ENCODE data around the gene IL17RA.
"Not testable (repeated sequence)": the region's sequence is repeated elsewhere in the genome, so short reads cannot be mapped to it uniquely, and the experiment has no call there.

The IL17RA gene

DNA sequence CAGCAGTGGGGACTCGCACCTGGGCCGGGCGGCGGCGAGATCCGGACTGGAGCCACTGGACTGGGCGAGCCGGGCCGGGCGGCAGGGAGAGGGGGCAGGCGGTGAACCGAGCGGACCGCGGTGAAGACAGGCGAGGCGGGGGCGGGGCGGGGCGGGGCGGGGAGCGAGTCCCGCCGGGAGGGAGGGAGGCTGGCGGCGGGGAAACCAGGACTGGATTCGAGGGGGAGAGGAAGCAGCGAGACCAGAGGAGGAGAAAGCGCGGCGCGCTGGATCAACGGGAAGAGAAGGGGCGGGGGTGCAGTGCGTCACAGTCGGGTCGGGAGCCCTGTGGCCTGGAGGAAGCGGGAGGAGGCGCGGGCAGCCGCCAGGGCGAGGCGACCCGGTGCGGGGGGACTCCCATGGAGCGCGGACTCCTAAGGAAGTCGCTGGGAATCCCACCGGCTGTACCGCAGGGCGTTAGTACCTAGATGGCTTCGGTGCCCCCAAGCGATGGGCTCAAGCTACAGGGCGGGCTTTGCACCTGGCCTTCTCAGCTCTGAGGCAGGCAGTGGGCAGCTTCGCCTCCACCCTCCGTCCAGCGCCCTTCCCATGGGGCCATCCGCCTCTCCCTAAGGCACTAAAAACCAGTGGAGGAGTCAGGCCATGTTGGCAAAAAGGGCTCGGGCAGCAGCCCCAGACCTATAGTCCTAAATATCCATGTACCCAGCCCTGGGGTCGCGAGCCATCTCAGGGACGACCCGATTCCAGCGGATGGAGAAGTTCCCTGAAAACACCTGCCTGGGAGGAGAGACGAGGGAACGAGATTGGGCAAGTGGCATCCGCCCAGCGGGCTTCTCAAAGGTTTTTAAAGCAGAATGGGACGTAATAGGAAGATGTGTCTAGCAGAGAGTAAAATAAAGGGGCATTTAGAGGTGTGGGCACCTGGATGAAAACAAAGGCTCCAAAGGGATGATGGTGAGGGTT is 36.7 kb downstream of the IL17RA start, which contains the start of gene TMEM121B:
TSS of gene TMEM121B (minus strand) at position 128 of the 963 bp plus-strand sequence. CDS start 233 bp downstream, outside the sequence.
- DNase-seq = no peak

GRCh38 chr22:17130199-17130598 is 45.4 kb downstream of the IL17RA start:
- no peak for DNase-seq

GRCh38 chr22:17131686-17132085 is 46.9 kb downstream of the IL17RA start:
- no peak for DNase-seq

DNA sequence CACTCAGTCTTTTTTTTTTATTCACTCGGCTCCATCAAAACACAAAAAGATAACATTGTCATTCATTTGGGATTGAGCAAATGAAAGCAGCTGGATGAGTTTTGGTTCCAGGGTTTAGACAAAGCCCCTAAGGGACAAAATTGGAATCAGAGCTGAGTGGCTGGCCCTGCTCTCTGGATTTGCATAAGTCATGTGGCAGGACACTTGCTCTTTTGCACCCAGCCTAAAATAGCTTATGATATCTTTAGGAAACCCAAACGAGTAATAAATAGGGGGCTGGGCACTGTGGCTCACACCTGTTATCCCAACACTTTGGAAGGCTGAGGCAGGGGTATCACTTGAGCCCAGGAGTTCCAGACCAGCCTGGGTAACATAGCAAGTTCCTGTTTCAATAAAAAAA is 47.3 kb downstream of the IL17RA start:
- DNase-seq = no peak

DNA sequence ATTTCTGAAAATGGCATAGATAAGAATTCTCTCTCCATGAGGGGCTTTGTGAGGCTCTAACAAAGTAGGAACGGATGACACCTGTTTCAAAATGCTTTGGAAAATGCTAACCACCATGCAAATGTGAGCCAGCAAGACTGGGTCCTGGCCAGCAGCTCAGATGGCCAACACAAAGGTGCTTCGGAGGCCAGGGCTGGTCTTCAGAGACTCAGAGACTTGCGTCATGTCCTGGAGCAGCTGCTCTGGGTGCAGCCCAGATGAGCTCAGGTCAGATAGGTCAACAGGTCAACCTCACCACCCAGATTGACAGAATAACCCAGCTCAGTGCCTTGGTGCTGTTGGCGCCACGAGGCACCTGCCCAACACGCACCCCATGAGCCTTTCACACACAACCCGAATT is 48.3 kb downstream of the IL17RA start:
- no peak for DNase-seq

DNA sequence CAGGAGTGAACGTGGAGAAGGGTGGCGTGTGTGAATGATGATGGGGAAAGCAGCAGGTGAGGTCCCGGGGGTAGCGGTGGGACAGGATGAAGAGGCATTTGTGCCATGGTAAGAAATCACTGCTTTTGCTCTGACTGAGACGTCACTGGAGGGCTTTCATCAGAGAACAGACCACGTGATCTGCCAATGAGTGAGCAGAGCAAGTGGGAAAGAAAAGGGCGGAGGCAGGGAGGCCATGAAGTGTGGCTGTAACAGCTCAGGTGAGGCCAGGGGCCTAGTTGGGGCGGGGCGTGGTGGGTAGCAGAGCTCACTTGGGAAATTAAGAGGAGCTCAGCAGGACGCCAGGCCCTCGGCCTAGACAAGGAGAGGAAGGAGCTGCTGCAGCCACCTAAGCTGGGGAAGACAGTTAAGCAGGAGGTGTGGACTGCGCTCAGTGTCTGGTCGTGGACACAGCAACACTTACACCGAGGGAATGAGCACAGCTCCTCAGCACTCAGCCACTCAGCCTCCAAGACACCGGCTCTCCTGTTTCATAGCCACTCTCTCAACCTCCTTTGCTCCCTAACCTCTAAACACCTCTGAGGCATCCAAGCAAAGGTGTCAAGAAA is 50.5 kb downstream of the IL17RA start:
- no peak for DNase-seq

DNA sequence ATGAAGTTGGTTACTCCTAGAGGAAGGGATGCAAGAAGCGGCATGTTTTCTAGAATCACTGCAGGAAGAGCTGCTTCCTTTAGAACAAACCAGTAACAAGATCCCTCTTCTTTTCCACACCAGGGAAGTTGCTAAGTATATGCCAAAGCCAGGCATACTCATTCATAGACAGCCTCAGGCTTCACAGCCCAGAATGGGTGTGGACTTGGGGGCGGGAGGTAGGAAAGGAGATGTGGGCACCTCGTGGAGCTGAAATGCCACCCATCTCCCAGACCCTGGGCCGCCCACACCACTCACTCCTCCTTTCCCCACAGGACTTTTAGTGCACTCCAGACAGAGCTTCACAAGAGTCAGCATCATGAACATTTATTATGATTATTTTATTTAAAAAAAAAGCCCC is 52.4 kb downstream of the IL17RA start:
- no peak for DNase-seq

DNA sequence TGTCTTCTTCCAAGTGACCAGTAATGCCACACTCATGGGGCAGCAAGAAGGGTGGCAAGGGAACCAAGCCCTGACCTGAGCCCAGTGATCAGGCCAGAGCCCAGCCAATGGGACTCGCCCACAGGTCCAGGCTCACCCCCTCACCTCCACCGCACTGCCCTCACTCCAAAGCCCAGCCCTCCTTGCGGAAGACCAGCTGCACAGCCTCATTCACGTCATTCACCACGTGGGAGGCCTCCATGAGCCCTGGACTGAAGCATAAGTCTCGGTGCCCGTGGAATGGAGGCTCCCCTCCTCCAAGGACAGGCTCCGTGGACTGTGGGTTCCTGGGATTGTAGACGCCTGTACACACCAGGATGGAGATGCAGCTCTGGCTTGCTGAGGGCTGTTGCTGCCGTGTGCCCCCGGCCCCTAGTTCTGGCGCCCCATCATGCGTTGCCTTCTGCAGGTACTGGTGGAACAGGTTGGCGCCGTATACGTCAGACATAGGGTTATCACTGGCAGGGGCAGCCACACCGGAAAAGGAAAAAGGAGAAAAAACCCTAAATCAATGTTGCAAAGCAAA is 53.1 kb downstream of the IL17RA start:
- DNase-seq = no peak

DNA sequence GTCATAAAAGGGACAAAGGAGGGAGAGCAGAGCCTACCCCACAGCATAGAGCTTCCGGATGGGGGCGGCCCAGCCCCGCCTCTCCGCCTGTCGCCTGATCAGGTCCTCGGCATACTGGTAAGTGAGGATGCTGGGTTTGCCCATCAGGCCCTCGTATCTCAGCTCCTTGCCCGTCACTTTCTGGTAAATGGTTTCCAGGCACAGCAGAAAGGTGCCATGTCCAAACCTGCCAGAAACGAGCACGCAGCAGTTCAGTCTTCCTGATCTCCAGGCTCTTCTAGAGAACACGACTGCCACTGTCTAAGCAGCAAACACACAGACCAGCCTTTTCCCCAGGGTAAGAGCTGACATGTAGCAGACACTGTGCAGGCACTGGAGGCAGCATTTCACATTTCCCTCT is 53.7 kb downstream of the IL17RA start:
- DNase-seq = no peak

DNA sequence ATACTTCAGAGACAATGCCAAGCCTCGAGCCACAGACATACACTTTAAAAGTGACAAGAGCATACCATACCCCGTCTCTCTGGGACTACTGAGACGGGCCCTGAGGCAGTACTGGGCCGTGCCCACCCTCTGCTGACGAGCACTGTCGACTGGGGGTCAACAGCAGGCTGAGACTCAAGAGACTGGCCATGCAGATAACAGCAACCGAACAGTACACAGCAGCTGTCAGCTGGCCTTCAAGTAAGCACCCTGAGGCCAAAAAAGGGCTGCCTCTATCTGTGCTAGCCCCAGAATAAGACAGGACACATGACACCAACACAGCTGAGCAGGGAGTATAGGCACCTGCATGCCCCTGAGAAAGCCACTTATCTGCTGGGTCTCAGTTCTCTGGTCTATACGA is 55.2 kb downstream of the IL17RA start:
- no peak for DNase-seq

- no peak for DNase-seq
These were observed 56.3 kb downstream of the IL17RA start for GRCh38 chr22:17140826-17141766.

- DNase-seq = no peak
These were observed 58.3 kb downstream of the IL17RA start for GRCh38 chr22:17143101-17143500.

DNA sequence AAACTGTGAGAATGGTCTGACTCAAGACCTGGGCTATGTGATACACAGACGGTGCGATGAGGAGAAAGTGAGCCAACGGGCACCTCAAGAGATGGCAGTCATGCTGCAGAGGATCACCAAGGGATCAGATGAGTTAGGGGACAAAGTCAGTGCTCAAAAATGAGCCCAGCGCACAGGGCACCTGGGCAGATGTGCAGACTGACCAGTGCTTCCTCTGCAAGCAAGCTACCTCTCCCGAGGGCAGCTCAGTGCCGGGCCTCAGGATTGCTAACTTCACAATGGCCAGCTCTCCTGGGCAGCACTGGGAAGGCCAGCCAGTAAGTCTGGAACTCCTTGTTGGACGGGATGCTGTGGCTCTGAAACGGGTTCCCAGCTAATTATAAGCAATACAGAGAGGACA is 59.0 kb downstream of the IL17RA start:
- no peak for DNase-seq

DNA sequence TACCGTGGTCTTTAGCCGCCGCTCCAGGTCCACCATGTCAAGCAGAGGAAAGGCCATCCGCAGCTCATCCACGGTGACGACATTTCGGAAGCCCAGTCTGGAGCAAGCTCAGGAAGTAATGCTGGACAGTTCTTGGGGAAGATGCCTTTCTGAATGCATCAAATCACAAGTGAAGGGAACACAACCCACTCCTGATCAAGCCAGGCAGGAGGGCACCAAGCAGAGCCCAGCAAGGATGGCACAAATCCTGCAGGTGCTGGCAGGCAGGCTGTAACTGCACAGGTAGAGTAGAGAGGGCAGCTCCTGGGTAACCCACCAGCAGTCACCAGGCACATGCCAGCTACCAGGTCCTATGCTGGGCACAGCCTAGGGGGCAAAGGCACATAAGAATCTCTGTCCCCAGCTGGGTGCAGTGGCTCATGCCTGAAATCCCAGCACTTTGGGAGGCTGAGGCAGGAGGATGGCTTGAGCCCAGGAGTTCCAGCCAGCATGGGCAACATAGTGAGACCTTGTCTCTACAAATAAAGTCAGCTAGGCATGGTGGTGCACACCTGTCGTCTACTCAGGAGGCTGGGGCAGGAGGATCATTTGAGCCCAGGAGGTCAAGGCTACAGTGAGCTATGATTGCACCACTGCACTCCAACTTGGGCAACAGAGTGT is 60.4 kb downstream of the IL17RA start:
- DNase-seq = no peak

DNA sequence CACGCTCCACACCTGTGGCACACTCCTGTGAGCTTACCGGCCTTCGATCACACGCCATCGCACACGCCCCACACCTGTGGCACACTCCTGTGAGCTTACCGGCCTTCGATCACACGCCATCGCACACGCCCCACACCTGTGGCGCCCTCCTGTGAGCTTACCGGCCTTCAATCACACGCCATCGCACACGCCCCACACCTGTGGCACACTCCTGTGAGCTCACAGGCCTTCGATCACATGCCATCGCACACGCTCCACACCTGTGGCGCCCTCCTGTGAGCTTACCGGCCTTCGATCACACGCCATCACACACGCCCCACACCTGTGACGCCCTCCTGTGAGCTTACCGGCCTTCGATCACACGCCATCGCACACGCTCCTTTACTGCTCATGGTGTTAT is 62.7 kb downstream of the IL17RA start:
- DNase-seq = not testable (repeated sequence)

- DNase-seq = no peak
These were observed 64.4 kb downstream of the IL17RA start for GRCh38 chr22:17149076-17149815.

- DNase-seq = no peak
These were observed 67.5 kb downstream of the IL17RA start for GRCh38 chr22:17152340-17152739.

DNA sequence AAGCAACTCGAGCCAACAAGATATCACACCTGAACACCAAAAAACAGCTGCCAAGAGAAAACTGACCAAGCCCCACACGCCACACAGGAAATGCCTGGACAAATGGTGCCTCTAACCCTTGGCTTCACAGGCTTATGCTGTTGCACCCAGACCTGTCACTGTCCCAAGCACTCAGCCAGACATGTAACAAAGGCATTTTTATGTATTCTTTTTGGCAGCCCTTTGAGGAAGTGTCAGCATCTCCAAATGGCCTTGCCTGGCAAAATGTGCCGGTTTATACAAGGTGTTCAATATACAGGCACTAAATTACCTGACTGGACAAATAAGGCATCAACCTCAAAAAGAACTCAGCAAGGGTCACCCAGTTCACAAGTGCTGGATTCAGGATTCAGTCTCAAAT is 68.2 kb downstream of the IL17RA start:
- DNase-seq = no peak

DNA sequence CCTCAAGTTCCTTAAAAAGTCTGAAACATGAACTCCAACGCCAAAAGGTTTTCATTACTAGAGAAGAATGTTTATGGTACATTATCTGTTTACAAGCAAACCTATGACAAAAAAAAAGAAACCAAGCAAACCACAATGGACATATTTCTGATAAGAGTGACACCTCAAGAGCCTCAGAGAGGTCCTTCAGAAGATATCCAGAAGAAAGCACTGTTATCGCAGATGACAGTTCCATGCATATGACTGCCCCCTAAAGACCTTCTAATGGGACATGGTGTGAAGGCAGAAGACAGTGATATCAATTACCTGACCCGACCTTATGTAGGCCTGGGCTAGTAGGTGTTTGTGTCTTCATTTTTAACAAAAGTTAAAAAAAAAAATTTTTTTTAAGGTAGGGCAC is 71.1 kb downstream of the IL17RA start:
- DNase-seq = no peak

GRCh38 chr22:17157714-17158113 is 72.9 kb downstream of the IL17RA start:
- no peak for DNase-seq

DNA sequence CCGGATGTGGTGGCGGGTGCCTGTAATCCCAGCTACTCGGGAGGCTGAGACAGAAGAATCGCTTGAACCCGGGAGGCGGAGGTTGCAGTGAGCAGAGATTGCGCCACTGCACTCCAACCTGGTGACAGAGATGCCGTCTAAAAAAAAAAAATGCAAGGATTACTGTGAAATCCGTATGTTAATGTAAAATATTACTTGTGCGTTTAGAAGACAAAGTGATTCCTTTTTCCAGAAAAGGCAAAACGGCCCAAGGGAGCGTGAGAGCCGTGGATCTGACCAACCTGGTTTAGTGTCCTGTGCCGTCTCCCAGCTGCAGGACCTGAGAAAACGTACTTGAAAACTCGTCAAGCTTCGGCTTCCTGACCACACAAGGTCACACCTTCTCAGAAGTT is 73.4 kb downstream of the IL17RA start:
- DNase-seq = no peak
